PC-3 (cell line): Measurements from ENCODE around the gene SEC63. TPM values are rescaled to one million over a fixed set of nuclear protein-coding genes. Genes with fewer than 3 reads are reported as not detected.
"Not testable (repeated sequence)": the region's sequence is repeated elsewhere in the genome, so short reads cannot be mapped to it uniquely, and the experiment has no call there.

Experiments used
- ATAC-seq: fragments of 200-7000 bp; cut with Tn5 transposase; 2 replicates; pipeline ENCODE4 v1.9.1; 2020; ENCODE audit warnings: mild to moderate bottlenecking, moderate library complexity
- BruUV-seq: library from RNA; stranded (reverse); fragments of 400-500 nt; replicated peaks from 2 replicates; lab custom pipeline; 2021; lab: Mats Ljungman, UMichigan
- CTCF ChIA-PET: fragments of 300-600 bp; sonication (Branson Sonifier 250); formaldehyde crosslinking; loops from one replicate; lab custom pipeline; 2022; ENCODE audit warnings: antibody characterized with exemption; lab: Charles Lee
- POLR2A ChIA-PET: fragments of 300-600 bp; sonication (Branson Sonifier 250); formaldehyde crosslinking; loops from one replicate; lab custom pipeline; 2022; ENCODE audit warnings: antibody characterized with exemption; ENCODE audit not compliant: unreplicated experiment; lab: Charles Lee
- DNase-seq: peaks from one replicate; pipeline ENCODE4 v3.0.0-alpha.2; 2015
- H2AFZ ChIP-seq: fragments of 300-600 bp; sonication (generic); 2 replicates; pipeline ENCODE4 v1.6.0; 2016; ENCODE audit warnings: antibody characterized with exemption, low read length
- H3F3A ChIP-seq: fragments of 300-600 bp; sonication (generic); one replicate; pipeline ENCODE4 v1.6.0; 2017; ENCODE audit warnings: antibody characterized with exemption, low read length, control low read depth, mild to moderate bottlenecking; ENCODE audit not compliant: unreplicated experiment
- H3K27ac ChIP-seq: fragments of 300-600 bp; sonication (generic); 2 replicates; pipeline ENCODE4 v1.5.1; 2016; ENCODE audit warnings: mild to moderate bottlenecking, low read length
- H3K27me3 ChIP-seq: fragments of 300-600 bp; sonication (generic); 2 replicates; pipeline ENCODE4 v1.6.1; 2016; ENCODE audit warnings: low read length, mixed read lengths
- H3K36me3 ChIP-seq: fragments of 300-600 bp; sonication (generic); 2 replicates; pipeline ENCODE4 v1.6.1; 2016; ENCODE audit warnings: low read depth, mixed run types, low read length, mixed read lengths
- H3K4me1 ChIP-seq: fragments of 300-600 bp; sonication (generic); 2 replicates; pipeline ENCODE4 v1.5.1; 2016; ENCODE audit warnings: low read length; ENCODE audit not compliant: insufficient read depth
- H3K4me2 ChIP-seq: fragments of 300-600 bp; sonication (generic); 2 replicates; pipeline ENCODE4 v1.6.0; 2016; ENCODE audit warnings: low read length
- H3K4me3 ChIP-seq: fragments of 300-600 bp; sonication (generic); 2 replicates; pipeline ENCODE4 v1.5.1; 2016; ENCODE audit warnings: mild to moderate bottlenecking, low read length, mixed read lengths
- H3K79me2 ChIP-seq: fragments of 300-600 bp; sonication (generic); 2 replicates; pipeline ENCODE4 v1.6.1; 2017; ENCODE audit warnings: low read length, mixed read lengths
- H3K9ac ChIP-seq: fragments of 300-600 bp; sonication (generic); 2 replicates; pipeline ENCODE4 v1.6.0; 2016; ENCODE audit warnings: mild to moderate bottlenecking, low read length
- H3K9me2 ChIP-seq: fragments of 300-600 bp; sonication (generic); replicated peaks from 2 replicates; pipeline ENCODE4 v1.6.1; 2016; ENCODE audit warnings: mixed run types, low read length, mixed read lengths
- H3K9me3 ChIP-seq: fragments of 300-600 bp; sonication (generic); 2 replicates; pipeline ENCODE4 v1.6.1; 2016; ENCODE audit warnings: low read length, mixed read lengths
- H4K20me1 ChIP-seq: fragments of 300-600 bp; sonication (generic); 2 replicates; pipeline ENCODE4 v1.6.1; 2016; ENCODE audit warnings: low read length, mixed read lengths
- CTCF ChIP-seq: fragments of 300-600 bp; sonication (generic); conservative IDR thresholded peaks from 2 replicates; pipeline ENCODE4 v1.5.1; 2017; ENCODE audit warnings: antibody characterized with exemption, low read depth, mild to moderate bottlenecking, low read length
- EZH2 ChIP-seq: fragments of 300-600 bp; sonication (generic); IDR thresholded peaks from one replicate; pipeline ENCODE4 v1.6.1; 2017; ENCODE audit warnings: antibody characterized with exemption, mild to moderate bottlenecking, low read length; ENCODE audit not compliant: unreplicated experiment
- EZH2phosphoT487 ChIP-seq: fragments of 300-600 bp; sonication (generic); IDR thresholded peaks from 2 replicates; pipeline ENCODE4 v1.6.1; 2018; ENCODE audit warnings: mild to moderate bottlenecking, antibody characterized with exemption, low read length, borderline replicate concordance
- intact Hi-C: fragments of 100-400 bp; cut with micrococcal nuclease; formaldehyde crosslinking; loops from 2 replicates; pipeline ENCODE4 v1.9.0; 2023
- total RNA-seq: library from RNA; depleted of rRNA; stranded (reverse); fragments of >200 nt; gene quantifications from 2 replicates; pipeline ENCODE4 v1.2.3, GENCODE V29; 2014

The SEC63 gene
- total RNA-seq, 1 experiment from 2014 or later: 12.2 TPM

GRCh38 chr6:107879941-107880340 lies 78.1 kb downstream of the SEC63 start:
- no TSS peak for BruUV-seq
- DNase-seq: no peak
- H3F3A ChIP-seq: no peaks in the 10 kb centered on the region
- no peaks in the 10 kb centered on the region for H3K79me2 ChIP-seq
- TF ChIP-seq EZH2 (no peak), EZH2phosphoT487 (no peak), CTCF (no peak)
- no peaks in the 10 kb centered on the region for H3K9me3 ChIP-seq
- H4K20me1 ChIP-seq: no peaks in the 10 kb centered on the region
- H3K4me2 ChIP-seq: no peak overlapping the region
- H3K4me1 ChIP-seq: no peaks in the 10 kb centered on the region
- no peak overlapping the region for H3K27ac ChIP-seq
- H3K27me3 ChIP-seq: no peaks in the 10 kb centered on the region
- H3K36me3 ChIP-seq: peaks cover 11% of the 10 kb centered on the region; the same call in 1 of the 2 replicates
- ChIA-PET CTCF (no interaction called here), POLR2A (no interaction called here)
- no peak overlapping the region for H2AFZ ChIP-seq
- H3K9ac ChIP-seq: no peak overlapping the region
- no peak for ATAC-seq
- H3K9me2 ChIP-seq: no peaks in the 10 kb centered on the region
- intact Hi-C loops: no loop called here
- no peak overlapping the region for H3K4me3 ChIP-seq

- Histone ChIP-seq H3K9ac (no peak overlapping the region), H3K4me1 (no peaks in the 10 kb centered on the region), H3K9me2 (no peaks in the 10 kb centered on the region), H3K36me3 (peaks cover 15% of the 10 kb centered on the region; the same call in 1 of the 2 replicates), H3K4me3 (no peak overlapping the region), H3K79me2 (no peaks in the 10 kb centered on the region), H3K27ac (no peak overlapping the region), H3K4me2 (no peak overlapping the region), H3F3A (no peaks in the 10 kb centered on the region), H3K27me3 (no peaks in the 10 kb centered on the region), H4K20me1 (no peaks in the 10 kb centered on the region), H2AFZ (no peak overlapping the region), H3K9me3 (no peaks in the 10 kb centered on the region)
- BruUV-seq: no TSS peak
- TF ChIP-seq EZH2phosphoT487 (no peak), EZH2 (no peak), CTCF (no peak)
- CTCF ChIA-PET: no interaction called here
- ATAC-seq (no peak), DNase-seq (no peak)
- intact Hi-C loops: no loop called here
- POLR2A ChIA-PET: no interaction called here
Measured at GRCh38 chr6:107877968-107878367, 80.0 kb downstream of the SEC63 start.

DNA sequence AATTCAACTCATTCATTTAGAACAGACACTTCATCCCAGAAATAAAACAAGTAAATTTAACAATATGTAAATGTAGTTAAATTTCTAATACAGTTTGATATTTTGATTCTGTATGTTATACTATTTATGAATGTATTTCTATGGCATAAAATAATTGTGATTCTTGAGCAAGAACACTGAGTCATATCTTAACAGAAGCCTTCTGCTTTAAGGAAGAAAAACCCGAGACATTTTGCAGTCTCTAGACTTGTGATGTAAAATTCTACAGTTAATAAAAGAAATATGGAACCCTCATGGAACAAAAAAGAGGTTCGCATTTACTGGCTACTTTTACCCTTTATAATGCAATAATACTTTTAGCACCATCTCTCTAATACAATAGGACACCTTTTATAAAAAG lies 86.0 kb downstream of the SEC63 start:
- Histone ChIP-seq H3K36me3 (peaks cover 12% of the 10 kb centered on the region; the same call in 1 of the 2 replicates), H3K9me3 (no peaks in the 10 kb centered on the region), H3K4me3 (no peak overlapping the region), H3K9ac (no peak overlapping the region), H3K79me2 (no peaks in the 10 kb centered on the region), H3K4me1 (peaks cover 7% of the 10 kb centered on the region; the same call in 1 of the 2 replicates), H4K20me1 (no peaks in the 10 kb centered on the region), H3K27me3 (no peaks in the 10 kb centered on the region), H3K27ac (no peak overlapping the region), H3K4me2 (no peak overlapping the region), H3F3A (no peaks in the 10 kb centered on the region), H2AFZ (no peak overlapping the region), H3K9me2 (no peaks in the 10 kb centered on the region)
- CTCF ChIA-PET: no interaction called here
- DNase-seq: no peak
- TF ChIP-seq EZH2: no peak
- TF ChIP-seq CTCF: no peak
- intact Hi-C loops: no loop called here
- no peak for ATAC-seq
- POLR2A ChIA-PET: no interaction called here
- BruUV-seq: no TSS peak

GRCh38 chr6:107871512-107871911 lies 86.5 kb downstream of the SEC63 start:
- ATAC-seq, H3K4me1 ChIP-seq, intact Hi-C loops, BruUV-seq, CTCF ChIA-PET, H3K4me3 ChIP-seq, H3K9me3 ChIP-seq, H3F3A ChIP-seq, DNase-seq, H3K79me2 ChIP-seq, H4K20me1 ChIP-seq, H3K9me2 ChIP-seq, H3K27ac ChIP-seq, POLR2A ChIA-PET, H3K9ac ChIP-seq, H2AFZ ChIP-seq, H3K27me3 ChIP-seq, H3K4me2 ChIP-seq: not testable (repeated sequence)
- peaks cover 12% of the 10 kb centered on the region; the same call in 1 of the 2 replicates for H3K36me3 ChIP-seq
